GM10847 (cell line): ENCODE data around the gene RBM39.

Experiments used
- POLR2A ChIP-seq: IDR thresholded peaks from 2 replicates; pipeline ENCODE4 v1.6.1; 2011; ENCODE audit not compliant: insufficient read length; ENCODE audit errors: extremely low read depth

RBM39 gene

DNA sequence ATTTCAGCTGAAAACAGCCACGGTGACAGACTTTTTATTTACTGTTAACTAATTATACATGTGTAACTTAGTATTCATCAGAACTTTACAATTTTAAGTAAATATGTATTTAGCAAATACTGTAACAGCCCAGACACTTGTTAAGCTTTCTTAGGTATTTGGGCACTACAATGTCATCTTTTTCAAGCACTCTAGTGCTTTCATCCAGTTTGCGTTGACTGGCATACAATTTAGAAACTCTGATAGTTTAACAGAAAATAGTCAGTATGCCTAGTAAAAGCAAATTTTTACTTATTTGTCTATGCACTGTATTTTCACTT lies 10.6 kb downstream of the RBM39 start:
- no peak for TF ChIP-seq POLR2A

DNA sequence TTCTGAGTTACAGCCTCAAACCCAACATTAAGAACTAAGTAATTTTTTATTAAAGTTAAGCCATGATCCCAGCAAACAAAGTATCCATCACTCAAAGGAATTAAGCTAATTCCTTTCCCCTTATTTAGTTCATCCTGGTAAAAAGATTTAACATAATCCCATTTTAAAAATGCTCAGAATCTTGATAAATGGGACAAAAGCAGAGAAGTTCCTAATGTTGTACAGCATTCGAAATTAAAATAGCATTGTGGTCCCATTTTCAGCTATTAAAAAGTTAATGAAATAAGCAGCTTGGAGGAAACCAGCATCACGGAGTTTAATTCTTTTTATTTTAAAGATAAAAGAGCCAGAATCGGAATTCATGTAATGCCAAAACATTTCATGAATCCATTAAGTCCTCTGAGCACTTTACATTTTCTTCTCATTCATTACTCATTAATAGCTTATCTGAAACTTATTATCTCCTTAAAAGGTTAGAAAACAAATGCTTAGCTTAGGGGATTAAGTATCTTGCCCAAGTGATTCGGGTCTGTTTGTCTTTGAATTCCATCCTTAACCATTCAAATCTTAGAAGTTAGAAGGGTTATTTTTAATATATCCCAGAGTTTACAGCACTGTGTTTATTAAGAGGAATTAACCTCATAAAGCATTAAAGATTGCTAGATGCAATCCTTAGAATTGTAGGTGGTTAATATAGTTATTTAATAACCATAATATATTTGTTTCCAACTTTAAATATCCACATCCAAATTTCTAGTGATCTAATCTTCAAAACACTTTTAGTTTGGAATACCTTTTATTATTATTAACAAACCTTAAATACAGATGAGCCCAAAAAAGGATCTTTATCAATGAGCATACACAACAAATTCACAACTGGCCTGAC lies 11.2 kb downstream of the RBM39 start:
- TF ChIP-seq POLR2A, result no peak

- TF ChIP-seq POLR2A, result no peak
Observed at GRCh38 chr20:35729836-35730582, 12.1 kb downstream of the RBM39 start.

DNA sequence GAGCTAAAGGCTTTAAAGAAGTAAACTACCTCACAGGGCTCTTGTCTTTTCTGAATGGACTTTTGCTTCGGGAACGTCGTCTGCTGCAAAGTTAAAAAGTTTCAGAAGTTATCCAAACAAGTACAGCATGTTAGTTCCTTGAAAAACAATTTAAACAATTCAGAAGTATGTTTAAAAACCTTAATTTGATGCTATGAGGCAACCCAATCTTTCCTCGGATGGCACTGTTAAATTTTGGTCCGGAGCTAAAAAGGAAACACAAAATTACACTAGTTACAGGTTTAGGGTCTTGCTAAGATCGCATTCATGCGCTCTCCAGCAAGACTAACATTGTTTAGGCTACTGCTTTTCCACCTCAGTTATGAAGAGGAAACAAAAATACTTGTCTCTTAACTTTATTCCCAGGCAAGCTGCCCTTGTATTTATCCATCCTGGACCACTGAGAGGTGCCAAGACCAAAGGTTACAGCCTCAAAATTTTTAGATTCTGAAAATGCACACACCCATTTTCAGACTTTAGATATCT lies 12.7 kb downstream of the RBM39 start:
- no peak for TF ChIP-seq POLR2A

DNA sequence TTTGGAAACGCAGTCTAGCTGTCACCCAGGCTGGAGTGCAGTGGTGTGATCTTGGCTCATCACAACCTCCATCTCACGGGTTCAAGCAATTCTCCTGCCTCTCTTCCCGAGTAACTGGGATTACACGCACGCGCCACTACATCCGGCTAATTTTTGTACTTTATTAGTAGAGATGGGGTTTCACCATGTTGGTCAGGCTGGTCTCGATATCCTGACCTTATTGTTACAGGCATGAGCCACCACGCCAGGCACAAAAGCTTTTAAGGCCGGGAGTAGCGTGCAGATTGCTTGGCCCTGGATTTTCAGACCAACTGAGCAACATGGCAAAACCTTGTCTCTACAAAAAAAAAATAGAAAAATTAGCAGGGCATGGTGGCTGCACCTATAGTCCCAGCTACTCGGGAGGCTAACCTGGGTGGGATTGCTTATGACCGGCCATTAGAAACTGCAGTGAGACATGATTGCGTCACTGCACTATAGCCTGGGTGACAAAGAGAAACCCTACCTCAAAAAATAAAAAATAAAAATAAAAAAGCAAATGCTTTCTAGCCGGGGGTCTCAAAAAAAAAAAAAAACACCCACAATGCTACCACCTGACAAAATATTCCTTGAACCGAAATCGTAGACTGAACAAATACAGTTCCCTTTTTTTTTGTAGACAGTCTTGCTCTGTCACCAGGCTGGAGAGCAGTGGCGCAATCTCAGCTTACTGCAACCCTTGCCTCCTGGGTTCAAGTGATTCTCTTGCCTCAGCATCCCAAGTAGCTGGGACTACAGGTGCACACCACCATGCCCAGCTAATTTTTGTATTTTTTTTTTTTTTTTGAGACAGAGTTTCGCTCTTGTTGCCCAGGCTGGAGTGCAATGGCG lies 15.0 kb downstream of the RBM39 start:
- TF ChIP-seq POLR2A, result no peak

GRCh38 chr20:35724321-35725230 lies 17.5 kb downstream of the RBM39 start:
- TF ChIP-seq POLR2A, result no peak

DNA sequence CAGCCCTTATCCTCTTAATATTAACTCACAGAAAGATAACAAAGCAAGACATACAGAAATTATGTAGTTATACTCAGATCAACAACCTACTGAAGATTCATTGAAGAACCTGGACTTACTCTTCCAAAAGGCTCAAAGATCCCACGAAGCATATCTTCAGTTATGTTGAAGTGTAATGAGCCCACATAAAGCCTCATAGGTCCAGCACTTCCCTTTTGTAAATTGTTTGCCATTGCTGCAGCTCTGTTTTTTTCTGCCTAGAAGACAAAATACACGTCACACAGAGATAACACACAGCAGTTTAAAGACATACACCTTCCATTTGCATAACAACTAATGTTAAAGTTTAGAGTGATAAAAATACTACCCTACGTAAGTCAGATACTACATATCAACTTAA lies 20.4 kb downstream of the RBM39 start:
- TF ChIP-seq POLR2A, result no peak

DNA sequence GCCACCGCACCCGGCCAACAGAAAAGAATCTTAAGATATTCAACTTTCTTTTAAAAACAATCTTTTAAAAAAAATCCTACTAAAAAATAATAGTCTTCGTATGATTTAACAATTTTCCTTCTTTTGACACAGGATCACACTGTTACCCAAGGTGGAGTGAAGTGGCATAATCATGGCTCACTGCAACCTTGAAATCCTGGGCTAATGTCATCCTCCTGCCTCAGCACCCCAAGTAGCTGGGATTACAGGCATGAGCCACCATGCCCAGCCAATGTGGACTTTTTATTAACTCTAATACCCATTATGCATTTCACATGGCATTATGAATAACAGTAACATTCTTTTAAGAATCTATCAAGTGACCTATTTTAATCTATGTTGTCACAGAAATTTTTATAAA lies 20.8 kb downstream of the RBM39 start:
- TF ChIP-seq POLR2A, result no peak

GRCh38 chr20:35720165-35721123 lies 21.6 kb downstream of the RBM39 start:
- TF ChIP-seq POLR2A, result no peak

GRCh38 chr20:35719717-35720116 lies 22.3 kb downstream of the RBM39 start:
- TF ChIP-seq POLR2A, result no peak

DNA sequence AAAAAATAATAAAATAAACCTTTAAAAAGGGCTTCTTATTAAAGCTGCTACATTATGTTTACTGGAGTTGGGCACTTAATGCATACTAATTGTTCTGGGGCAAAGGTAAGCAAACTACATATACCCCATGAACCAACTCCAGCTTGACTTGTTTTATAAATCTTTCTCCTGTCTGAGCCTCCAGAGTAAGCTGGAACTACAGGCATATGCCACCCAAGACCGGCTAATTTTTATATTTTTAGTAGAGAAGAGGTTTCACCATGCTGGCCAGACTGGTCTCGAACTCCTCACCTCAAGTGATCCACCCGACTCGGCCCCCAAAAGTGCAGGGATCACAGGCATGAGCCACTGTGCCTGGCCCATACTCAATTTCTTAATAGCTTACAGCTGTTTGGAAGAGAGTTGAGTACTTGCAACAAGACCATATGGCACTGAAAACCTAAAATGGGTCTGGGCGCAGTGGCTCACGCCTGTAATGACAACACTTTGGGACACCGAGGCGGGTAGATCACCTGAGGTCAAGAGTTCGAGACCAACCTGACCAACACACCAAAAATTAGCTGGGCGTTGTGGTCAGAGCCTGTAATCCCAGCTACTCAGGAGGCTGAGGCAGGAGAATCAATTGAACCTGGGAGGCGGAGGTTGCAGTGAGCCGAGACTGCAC lies 23.0 kb downstream of the RBM39 start:
- TF ChIP-seq POLR2A, result no peak

DNA sequence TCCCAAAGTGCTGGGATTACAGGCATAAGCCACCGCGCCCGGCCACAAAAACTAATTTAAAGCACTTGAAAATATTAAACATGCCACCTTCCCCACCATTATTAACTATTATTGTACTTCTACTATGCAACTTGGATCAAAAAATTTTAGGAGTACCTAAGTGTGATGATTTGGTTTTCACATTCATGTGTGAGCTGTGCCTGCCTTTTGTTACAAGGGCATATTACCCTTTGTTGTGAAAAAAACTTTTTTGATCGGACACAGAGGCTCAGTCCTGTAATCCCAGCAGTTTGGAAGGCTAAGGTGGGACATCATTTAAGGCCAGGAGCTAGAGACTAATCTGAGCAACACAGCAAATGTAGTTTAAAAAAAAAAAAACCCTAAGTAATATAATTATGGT lies 25.7 kb downstream of the RBM39 start:
- no peak for TF ChIP-seq POLR2A

DNA sequence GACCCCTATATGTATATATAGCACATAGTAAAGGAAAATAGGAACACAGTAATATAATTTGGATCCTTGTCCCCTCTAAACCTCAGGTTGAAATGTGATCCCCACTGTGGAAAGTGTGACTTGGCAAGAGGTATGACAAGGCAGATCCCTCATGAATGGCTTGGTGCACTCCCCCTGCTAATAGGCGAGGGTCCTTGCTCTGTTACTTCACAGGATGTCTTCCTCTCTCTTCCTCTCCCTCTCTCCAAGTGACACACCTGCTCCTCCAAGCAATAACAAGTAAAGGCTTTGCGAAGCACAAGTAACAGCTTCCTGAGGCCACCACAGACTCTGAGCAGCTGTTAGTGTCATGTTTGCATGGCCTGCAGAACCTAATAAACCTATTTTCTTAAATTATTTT lies 26.4 kb downstream of the RBM39 start:
- no peak for TF ChIP-seq POLR2A
